PFSK-1 (cell line): ENCODE measurements around the gene ERCC6L.

Source experiments
- POLR2AphosphoS5 ChIP-seq: IDR thresholded peaks from 2 replicates; pipeline ENCODE4 v1.6.1; 2012; ENCODE audit warnings: low read depth, mild to moderate bottlenecking, control low read depth, low read length, moderate library complexity
- SIN3A ChIP-seq: IDR thresholded peaks from 2 replicates; pipeline ENCODE4 v1.6.1; 2012; ENCODE audit warnings: mild to moderate bottlenecking, low read length, moderate library complexity, borderline replicate concordance; ENCODE audit not compliant: insufficient read depth
- TAF1 ChIP-seq: IDR thresholded peaks from 2 replicates; pipeline ENCODE4 v1.6.1; 2012; ENCODE audit warnings: low read length, control low read depth, borderline replicate concordance; ENCODE audit not compliant: insufficient read depth

GRCh38 chrX:72265263-72265662 lies 26.4 kb upstream of the ERCC6L start:
- TF ChIP-seq SIN3A (no peak), TAF1 (no peak), POLR2AphosphoS5 (no peak)
